ENCODE results near the gene SLC22A23.

DNA sequence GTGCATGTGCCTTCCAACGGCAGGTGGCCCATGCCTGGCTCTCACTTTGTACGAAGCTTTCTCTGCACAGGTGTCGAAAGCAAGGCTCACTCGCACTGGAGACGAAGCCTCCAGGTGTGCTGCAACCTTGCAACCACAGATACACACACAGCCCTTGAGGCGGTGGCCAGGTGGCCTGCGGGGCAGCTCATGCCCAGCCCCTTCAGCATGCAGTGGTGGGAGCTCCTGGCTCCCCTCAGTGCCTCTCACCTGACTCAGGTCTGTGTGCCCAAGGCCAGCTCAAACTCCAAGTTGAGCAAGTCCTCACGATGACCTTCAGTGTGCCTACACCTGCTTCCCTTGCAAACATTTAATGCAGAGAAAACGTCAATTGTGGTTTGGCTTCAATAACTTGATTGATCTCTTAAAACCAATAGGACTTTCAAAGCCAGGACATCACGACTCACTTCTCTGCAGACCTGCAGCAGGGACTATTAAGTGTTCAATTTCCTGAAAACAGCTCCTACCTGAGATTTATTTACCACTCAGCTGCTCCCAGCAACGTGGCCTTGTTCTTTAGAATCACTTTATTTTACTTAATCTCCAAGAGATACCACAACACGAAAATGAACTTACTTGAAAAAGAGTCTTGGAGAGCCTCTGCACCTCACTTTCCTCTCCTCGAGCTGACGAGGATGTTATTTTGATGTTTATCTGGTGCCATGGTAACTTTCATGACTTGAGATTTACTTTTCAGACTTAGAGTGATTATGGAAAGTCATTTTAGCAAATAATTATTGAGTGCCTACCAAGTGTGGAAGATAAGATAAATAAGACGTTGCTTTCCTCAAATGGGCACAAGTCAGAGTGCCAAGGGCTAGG, 86.3 kb downstream of the SLC22A23 start:
- no peak for TF ChIP-seq CTCF (IDR thresholded peaks at IDR 0.05; ENCODE audit: low read depth, low read length)
- no peak for TF ChIP-seq EZH2phosphoT487 (IDR thresholded peaks at IDR 0.05; ENCODE audit: low read depth)

Measured in OCI-LY3 (cell line).